Activated CD8-positive, alpha-beta memory T cell treated with anti-CD3 and anti-CD28 coated beads, Interleukin-2, amount 50 U/mL, for 1 hour (primary cell): Measurements from ENCODE around the gene HIVEP3.

Experiments
- DNase-seq: peaks from one replicate; pipeline ENCODE4 v3.0.0-alpha.2; 2020; ENCODE audit errors: extremely low read depth

HIVEP3 gene

DNA sequence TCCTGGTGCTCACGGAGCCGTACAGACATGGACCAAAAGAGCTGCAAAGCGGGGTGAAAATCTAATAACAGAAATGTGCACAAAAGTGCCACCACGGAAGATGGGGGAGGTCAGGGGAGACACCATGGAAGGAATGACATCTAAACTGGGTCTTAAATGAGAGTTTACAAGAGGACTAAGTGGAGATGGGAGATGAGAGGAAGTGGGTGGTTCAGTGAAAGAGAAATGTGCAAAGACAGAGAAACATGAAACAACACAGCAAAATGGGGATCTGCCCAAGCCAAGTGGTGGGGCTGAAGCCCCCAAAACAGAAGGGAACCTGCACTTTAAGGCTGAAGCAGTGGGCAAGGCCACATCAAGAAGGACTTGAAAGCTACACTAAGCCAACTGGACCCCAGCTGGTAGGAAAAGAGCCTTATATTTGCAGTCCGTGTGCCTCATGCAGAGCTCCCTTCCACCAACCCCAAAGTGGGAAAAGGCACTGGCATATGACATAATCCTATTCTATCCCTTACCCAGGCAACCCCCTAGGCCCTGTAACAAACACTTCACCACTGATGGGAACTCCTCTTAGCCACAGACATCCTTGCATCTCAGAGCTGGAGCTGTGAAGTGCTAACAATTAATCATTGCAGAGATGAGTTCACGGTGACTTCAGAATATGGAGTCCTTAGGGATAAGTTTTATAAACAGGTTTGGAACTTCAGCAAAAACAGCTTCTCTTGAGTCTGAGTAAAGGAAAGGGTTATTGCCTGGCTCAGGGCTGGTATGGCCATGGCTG, 235.7 kb downstream of the HIVEP3 start:
- DNase-seq = no peak

DNA sequence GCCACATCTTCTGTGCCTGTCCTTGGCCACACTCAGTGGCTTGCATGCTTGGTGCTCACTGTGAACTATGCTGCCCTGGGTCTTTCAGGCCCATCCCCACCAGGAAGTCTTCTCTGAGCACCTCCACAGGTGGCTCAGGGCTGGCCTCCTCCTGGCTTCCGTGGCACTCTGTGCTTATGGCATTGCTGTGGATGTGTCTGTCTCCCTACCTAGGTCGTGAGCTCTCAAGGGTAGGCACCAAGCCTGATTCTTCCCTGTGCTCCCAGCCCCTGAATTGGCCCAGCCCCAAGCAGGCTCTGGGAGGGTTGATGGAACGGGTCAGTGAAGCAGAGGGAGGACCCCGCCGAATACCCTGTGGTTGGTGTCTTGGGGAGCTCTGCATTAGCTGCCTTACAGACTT, 236.6 kb downstream of the HIVEP3 start:
- no peak for DNase-seq

GRCh38 chr1:41681331-41682098, 237.2 kb downstream of the HIVEP3 start:
- DNase-seq = no peak

DNA sequence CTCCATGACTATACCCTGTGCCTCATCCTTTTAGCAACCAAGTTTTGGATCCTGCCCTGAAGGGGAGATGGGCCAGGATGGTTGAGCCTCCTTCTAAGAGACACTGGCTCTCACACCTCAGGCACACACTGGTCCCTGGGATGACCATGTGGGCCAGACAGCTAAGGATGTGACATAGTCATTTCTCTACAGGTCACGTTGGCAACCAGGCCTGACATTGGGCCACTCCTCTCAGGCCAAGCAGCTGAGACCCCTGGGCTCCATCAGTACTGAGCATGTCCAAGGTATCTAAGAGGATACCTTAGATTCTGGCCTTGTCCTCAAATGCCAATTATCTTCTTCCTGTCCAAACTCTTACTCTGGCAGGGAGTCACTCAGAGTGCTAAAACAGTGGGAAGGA, 238.7 kb downstream of the HIVEP3 start:
- DNase-seq = no peak

GRCh38 chr1:41679531-41679930, 239.2 kb downstream of the HIVEP3 start:
- no peak for DNase-seq

DNA sequence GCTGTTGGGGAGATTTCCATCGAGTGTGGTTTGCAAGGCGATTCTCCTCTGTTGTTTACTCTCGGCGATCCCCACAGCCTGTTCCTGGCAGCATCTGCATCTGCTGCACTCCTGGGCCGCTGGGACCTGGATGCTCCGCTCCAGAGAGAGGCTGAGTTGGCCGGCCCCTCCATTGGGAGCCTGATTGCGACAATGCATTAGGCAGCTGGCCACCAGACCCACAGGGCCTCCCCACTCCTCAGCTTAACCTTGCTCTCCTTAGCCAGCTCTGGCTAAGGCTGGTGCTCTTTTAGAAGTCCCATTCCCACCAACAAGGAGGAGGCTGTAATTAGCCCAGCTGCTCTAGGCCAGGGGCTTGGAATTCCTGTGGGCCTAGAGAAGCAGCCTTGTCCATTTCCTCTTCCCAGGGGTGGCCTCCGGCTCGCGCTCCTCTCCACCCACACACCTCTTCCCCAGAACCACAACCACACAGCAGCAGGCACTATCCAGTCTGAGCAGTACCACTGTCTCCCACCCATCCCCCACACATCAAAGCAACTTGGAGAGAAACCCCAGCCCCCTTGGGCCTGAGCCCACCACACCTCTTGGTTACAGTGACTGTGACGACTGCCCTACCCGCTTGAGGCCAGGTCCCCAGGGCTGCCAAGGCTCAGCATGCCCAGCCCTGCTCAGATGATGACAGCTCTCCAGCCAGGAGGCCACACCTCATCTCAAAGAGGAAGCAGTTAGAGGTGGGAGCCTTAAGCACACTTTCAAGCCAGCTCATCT, 240.4 kb downstream of the HIVEP3 start:
- no peak for DNase-seq

DNA sequence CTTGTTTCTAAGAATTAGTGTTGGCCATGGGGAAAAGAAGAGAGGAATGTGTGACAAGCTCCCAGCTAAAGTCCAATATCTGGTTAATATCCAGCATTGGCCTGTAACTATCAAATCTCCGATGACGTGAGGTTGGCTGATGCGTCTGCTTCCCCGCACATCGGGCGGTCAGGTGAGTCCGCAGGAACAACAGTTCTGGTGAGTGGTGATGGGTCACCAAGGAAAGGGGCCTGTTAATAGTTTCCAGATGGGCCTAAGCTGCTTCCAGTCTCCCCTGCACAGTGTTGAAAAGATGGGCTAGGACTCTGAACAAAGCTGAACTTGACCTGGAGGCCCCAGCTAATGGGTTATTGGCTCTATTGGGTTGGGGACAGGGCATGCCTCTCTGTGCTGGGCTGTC, 241.1 kb downstream of the HIVEP3 start:
- DNase-seq = no peak

GRCh38 chr1:41675401-41675800, 243.3 kb downstream of the HIVEP3 start:
- DNase-seq = no peak

DNA sequence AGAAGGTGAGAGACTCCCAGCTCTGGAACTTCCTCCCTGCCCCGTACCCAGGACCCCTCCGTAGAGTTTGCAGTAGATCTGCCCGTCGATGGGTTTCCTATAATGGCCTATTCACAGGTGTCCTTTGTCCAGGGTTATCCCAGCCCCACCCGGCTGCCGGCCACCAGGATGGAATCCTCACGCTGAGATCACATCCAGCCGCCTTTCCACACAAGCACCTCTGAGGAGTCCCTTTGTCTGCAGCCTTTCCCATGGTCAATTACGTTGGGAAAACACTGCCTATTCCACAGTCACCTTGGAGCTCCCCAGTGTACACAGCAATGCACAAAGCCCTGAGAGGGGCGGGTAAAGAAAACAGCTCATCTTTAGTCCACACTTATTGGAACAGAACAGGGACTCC, 244.2 kb downstream of the HIVEP3 start:
- DNase-seq = no peak

- no peak for DNase-seq
Measured at GRCh38 chr1:41673806-41674205, 244.9 kb downstream of the HIVEP3 start.

GRCh38 chr1:41673378-41673777, 245.3 kb downstream of the HIVEP3 start:
- DNase-seq = no peak

- no peak for DNase-seq
Measured at GRCh38 chr1:41672641-41673361, 245.9 kb downstream of the HIVEP3 start.

GRCh38 chr1:41672173-41672572, 246.5 kb downstream of the HIVEP3 start:
- no peak for DNase-seq

- no peak for DNase-seq
Measured at GRCh38 chr1:41671116-41671755, 247.5 kb downstream of the HIVEP3 start.

DNA sequence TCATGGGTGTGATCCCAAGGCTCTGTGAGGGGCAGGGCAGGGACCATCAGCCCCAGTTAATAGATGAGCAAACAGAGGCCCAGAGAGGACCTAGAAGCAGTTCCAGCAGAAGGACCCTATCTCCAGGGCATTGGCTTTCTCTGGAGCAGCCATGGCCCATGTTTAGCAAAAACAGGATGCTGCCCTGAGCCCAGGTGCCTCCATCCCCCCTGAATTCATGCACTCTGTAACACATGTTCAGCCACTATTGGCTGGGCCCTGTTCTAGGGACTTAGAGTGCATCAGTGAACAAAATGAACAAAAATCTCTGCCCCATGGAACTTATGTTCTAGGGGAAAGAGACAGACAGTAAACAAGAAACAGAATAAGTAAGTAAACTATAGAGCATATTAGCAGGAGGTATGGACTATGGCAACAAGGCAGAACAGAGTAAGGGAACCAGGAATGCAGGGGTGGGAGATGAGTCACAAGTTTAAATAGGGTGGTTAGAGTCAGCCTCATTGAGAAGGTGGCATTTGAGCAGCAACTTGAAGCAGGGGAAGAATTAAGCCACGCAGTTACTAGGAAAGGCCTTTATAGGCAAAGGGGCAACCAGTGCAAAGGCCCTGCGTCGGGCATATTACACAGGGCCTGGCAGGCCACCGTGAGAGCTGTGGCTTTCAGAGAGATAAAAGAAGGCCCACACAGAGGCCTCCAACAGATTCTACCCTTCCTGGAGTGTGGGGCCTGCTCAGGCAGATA, 248.3 kb downstream of the HIVEP3 start:
- no peak for DNase-seq

GRCh38 chr1:41668967-41669366, 249.8 kb downstream of the HIVEP3 start:
- no peak for DNase-seq

GRCh38 chr1:41668054-41668660, 250.6 kb downstream of the HIVEP3 start:
- DNase-seq = no peak

DNA sequence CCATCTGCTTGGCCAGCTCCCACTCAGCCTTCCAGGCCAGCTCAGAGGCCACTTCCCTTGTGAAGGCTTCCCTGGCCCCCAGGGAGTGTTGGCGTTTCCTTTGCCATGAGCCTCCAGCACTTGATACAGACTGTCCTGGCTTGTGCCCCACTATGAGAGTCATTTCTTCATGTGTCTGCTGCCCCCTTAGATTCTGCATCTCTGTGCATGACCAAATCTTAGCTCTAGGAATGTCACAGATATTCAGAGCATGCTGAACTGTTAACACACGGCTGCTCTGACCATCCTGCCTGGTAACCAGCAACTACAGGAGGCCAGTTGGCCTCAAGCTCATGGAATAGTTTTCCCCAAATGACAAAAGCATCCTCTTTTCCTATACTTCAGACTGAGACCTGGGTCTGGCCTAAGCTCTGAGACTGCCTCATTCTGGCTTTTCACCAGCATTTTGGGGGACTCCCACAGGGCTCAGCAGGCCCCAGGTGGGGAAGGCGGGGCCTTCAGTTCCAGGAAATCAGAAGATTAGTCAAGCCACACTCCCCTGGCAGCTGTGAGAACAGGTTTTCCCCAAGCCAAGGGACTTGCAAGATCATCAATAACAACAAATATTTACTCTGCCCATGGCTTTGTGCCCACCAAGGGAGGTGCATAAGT, 251.6 kb downstream of the HIVEP3 start:
- DNase-seq = no peak
